ENCODE results near the gene ITPR3.

DNA sequence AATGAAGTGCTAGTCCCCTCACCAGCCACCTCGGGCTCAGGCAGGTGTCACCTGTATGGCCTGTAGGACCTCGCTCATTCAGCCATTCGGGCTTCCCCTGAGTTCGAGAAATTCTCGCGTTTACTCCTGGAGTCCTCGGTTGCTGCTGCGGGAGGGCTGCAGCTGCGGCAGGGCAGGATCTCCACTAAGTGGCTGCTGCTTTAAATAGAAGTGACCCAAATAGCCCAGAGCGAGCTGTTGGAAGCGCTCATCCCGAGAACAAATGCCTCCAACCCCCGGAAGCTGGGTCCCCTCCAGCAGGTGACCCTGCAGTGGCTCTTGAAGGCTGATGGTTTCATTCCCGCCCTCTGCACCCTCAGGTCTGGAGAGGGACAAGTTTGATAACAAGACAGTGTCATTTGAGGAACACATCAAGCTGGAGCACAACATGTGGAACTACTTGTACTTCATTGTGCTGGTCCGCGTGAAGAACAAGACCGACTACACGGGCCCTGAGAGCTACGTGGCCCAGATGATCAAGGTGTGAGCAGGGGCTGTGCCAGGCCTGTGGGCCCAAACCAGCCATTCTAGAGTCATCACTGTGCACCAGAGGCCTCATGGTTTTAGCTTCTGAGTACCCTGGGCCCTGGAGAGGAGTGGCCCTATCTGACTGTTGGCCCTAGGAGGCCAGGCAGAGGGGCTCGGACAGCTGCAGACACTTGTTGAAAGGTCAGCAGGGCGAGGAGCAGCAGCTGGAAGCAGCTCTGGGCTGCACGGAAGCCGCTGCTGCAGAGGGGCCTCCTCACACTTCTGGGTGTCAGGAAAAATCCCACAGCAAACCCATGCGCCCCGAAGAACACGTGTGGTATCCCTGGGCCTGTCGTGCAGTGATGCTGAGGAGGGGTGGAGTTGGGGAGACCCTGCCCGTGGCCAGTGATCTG lies 72.3 kb downstream of the ITPR3 start:
- TF ChIP-seq, protein P1, sequence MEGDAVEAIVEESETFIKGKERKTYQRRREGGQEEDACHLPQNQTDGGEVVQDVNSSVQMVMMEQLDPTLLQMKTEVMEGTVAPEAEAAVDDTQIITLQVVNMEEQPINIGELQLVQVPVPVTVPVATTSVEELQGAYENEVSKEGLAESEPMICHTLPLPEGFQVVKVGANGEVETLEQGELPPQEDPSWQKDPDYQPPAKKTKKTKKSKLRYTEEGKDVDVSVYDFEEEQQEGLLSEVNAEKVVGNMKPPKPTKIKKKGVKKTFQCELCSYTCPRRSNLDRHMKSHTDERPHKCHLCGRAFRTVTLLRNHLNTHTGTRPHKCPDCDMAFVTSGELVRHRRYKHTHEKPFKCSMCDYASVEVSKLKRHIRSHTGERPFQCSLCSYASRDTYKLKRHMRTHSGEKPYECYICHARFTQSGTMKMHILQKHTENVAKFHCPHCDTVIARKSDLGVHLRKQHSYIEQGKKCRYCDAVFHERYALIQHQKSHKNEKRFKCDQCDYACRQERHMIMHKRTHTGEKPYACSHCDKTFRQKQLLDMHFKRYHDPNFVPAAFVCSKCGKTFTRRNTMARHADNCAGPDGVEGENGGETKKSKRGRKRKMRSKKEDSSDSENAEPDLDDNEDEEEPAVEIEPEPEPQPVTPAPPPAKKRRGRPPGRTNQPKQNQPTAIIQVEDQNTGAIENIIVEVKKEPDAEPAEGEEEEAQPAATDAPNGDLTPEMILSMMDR (IDR thresholded peaks at IDR 0.05; ENCODE audit: low read length) = no peak
- TF ChIP-seq EZH2 (IDR thresholded peaks at IDR 0.05; ENCODE audit: borderline replicate concordance, low read length) = no peak
